Liver (tissue), 9 donors: Measurements from ENCODE around the gene S1PR1. TPM values are rescaled to one million over a fixed set of nuclear protein-coding genes. Genes with fewer than 3 reads are reported as not detected.

Experiments used
- DNase-seq: peaks from one replicate; pipeline ENCODE4 v3.0.0-alpha.2; 2017; ENCODE audit warnings: low spot score
- H3K27ac ChIP-seq, 2 donors: one replicate each; pipeline ENCODE4 v1.7.0; 2013; ENCODE audit warnings: inconsistent platforms in 2 of 2, low read length in 2 of 2, control low read depth in 1 of 2, low read depth in 1 of 2, mild to moderate bottlenecking in 1 of 2
- H3K27me3 ChIP-seq, 4 donors: one replicate each; pipeline versions ENCODE4 v1.6.1 to v1.7.0; 2013; ENCODE audit warnings: low read length in 3 of 4, inconsistent platforms in 1 of 4, mild to moderate bottlenecking in 1 of 4, moderate library complexity in 1 of 4; ENCODE audit not compliant: control insufficient read depth in 4 of 4, insufficient read depth in 4 of 4
- H3K36me3 ChIP-seq, 4 donors: one replicate each; pipeline versions ENCODE4 v1.6.1 to v1.7.0; 2013; ENCODE audit warnings: low read length in 3 of 4, mild to moderate bottlenecking in 3 of 4, low read depth in 1 of 4, moderate library complexity in 1 of 4; ENCODE audit not compliant: control insufficient read depth in 4 of 4, insufficient read depth in 3 of 4
- H3K4me1 ChIP-seq, 4 donors: one replicate each; pipeline versions ENCODE4 v1.6.1 to v1.7.0; 2013; ENCODE audit warnings: low read length in 3 of 4, mild to moderate bottlenecking in 3 of 4, moderate library complexity in 1 of 4; ENCODE audit not compliant: control insufficient read depth in 4 of 4, insufficient read depth in 4 of 4
- H3K4me3 ChIP-seq, 3 donors: one replicate each; pipeline versions ENCODE4 v1.6.1 to v1.7.0; 2013; ENCODE audit warnings: low read length in 3 of 3, control low read depth in 1 of 3, low read depth in 1 of 3, mild to moderate bottlenecking in 1 of 3
- H3K9ac ChIP-seq, 2 donors: one replicate each; pipeline ENCODE4 v1.7.0; 2013; ENCODE audit warnings: low read length in 2 of 2, mild to moderate bottlenecking in 2 of 2, moderate library complexity in 2 of 2, control low read depth in 1 of 2, low read depth in 1 of 2
- H3K9me3 ChIP-seq, 4 donors: one replicate each; pipeline versions ENCODE4 v1.6.1 to v1.7.0; 2013; ENCODE audit warnings: low read length in 3 of 4; ENCODE audit not compliant: control insufficient read depth in 4 of 4
- FOXA2 ChIP-seq: IDR thresholded peaks from 2 replicates; pipeline ENCODE4 v1.6.1; 2016; ENCODE audit warnings: antibody characterized with exemption
- GABPA ChIP-seq, 2 donors: IDR thresholded peaks in 1 of 2; conservative IDR thresholded peaks in 1 of 2; 2 replicates each; pipeline ENCODE4 v1.6.1; 2016; ENCODE audit warnings: antibody characterized with exemption in 2 of 2, mild to moderate bottlenecking in 1 of 2, moderate library complexity in 1 of 2
- HNF4A ChIP-seq, 2 donors: conservative IDR thresholded peaks; 2 replicates each; pipeline ENCODE4 v1.6.1; 2016; ENCODE audit warnings: antibody characterized with exemption in 2 of 2, mild to moderate bottlenecking in 2 of 2
- HNF4G ChIP-seq: IDR thresholded peaks from 2 replicates; pipeline ENCODE4 v1.6.1; 2016; ENCODE audit warnings: antibody characterized with exemption
- JUND ChIP-seq, 2 donors: IDR thresholded peaks; 2 replicates each; pipeline ENCODE4 v1.6.1; 2016; ENCODE audit warnings: antibody characterized with exemption in 2 of 2
- NR2F2 ChIP-seq: IDR thresholded peaks from 2 replicates; pipeline ENCODE4 v1.6.1; 2016; ENCODE audit warnings: antibody characterized with exemption
- RAD21 ChIP-seq, 2 donors: IDR thresholded peaks; 2 replicates each; pipeline ENCODE4 v1.6.1; 2016; ENCODE audit warnings: antibody characterized with exemption in 2 of 2, mild to moderate bottlenecking in 2 of 2
- RXRA ChIP-seq, 2 donors: IDR thresholded peaks; 2 replicates each; pipeline ENCODE4 v1.6.1; 2017 to 2018; ENCODE audit warnings: antibody characterized with exemption in 2 of 2, mild to moderate bottlenecking in 1 of 2
- TAF1 ChIP-seq: conservative IDR thresholded peaks from 2 replicates; pipeline ENCODE4 v1.6.1; 2016; ENCODE audit warnings: antibody characterized with exemption, mild to moderate bottlenecking
- WGBS: extraction: QIAGEN DNeasy Blood & Tissue Kit; methylation state at CpG from one replicate; pipeline ENCODE4 v1.1.7; 2013; 5-methylcytosine and 5-hydroxymethylcytosine counted together
- polyA plus RNA-seq, 2 donors: library from polyadenylated mRNA; stranded (reverse) in 1 of 2; unstranded in 1 of 2; fragments of 200-250 nt in 1 of 2; fragments of >200 nt in 1 of 2; fragmentation: Nextera tagmentation in 1 of 2; extraction: Ambion mirVana in 1 of 2; gene quantifications; one replicate each; pipeline versions ENCODE4 v1.2.1 to v1.2.3, GENCODE V29; 2013 to 2015
- total RNA-seq, 2 donors: library from RNA; depleted of rRNA; stranded (reverse); fragments of >200 nt; gene quantifications; one replicate each; pipeline ENCODE4 v1.2.3, GENCODE V29; 2014
- TF ChIP-seq, protein P1 (sequence below): IDR thresholded peaks from 2 replicates; pipeline ENCODE4 v1.6.1; 2016; ENCODE audit warnings: antibody characterized with exemption, mild to moderate bottlenecking
- TF ChIP-seq, protein P2 (sequence below): IDR thresholded peaks from 2 replicates; pipeline ENCODE4 v1.6.1; 2016; ENCODE audit warnings: antibody characterized with exemption
- TF ChIP-seq, protein P3 (sequence below): IDR thresholded peaks from 2 replicates; pipeline ENCODE4 v1.6.1; 2016; ENCODE audit warnings: antibody characterized with exemption
- TF ChIP-seq, protein P4 (sequence below): IDR thresholded peaks from 2 replicates; pipeline ENCODE4 v1.6.1; 2016; ENCODE audit warnings: antibody characterized with exemption
- TF ChIP-seq, protein P5 (sequence below): fragments of 150-350 bp; IDR thresholded peaks from 2 replicates; pipeline ENCODE4 v1.5.1; 2017; ENCODE audit warnings: improper control_type of control experiment, low read depth, low read length; ENCODE audit not compliant: missing input control
- donor health status: healthy.
- donor health status: healthy.
- donor health status: healthy.
- donor health status: healthy.
- donor health status: healthy.

Gene S1PR1
- total and polyA plus RNA-seq, 4 donors, result 7.8 to 13.9 (median 11.1) TPM

DNA sequence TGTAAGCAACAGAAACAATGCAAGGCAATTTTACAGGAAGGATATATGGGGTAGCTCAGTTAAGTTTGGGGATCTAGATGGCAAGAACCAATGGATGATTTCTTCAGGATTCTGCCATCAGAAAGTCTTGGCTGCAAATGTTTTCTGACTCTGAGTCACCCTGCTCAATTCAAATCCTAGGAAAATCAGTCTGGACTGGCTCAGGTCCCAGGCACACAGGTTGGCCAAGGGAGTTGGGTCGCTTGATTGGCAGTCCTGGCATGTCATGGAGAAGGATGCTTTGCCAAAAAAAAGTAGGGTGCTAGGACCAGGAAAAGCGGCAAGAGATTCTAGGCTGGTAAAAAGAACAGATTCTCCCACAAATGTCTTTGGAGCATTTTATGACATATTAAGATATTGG is 28.9 kb upstream of the S1PR1 start (continued):
- TF ChIP-seq, protein P1, sequence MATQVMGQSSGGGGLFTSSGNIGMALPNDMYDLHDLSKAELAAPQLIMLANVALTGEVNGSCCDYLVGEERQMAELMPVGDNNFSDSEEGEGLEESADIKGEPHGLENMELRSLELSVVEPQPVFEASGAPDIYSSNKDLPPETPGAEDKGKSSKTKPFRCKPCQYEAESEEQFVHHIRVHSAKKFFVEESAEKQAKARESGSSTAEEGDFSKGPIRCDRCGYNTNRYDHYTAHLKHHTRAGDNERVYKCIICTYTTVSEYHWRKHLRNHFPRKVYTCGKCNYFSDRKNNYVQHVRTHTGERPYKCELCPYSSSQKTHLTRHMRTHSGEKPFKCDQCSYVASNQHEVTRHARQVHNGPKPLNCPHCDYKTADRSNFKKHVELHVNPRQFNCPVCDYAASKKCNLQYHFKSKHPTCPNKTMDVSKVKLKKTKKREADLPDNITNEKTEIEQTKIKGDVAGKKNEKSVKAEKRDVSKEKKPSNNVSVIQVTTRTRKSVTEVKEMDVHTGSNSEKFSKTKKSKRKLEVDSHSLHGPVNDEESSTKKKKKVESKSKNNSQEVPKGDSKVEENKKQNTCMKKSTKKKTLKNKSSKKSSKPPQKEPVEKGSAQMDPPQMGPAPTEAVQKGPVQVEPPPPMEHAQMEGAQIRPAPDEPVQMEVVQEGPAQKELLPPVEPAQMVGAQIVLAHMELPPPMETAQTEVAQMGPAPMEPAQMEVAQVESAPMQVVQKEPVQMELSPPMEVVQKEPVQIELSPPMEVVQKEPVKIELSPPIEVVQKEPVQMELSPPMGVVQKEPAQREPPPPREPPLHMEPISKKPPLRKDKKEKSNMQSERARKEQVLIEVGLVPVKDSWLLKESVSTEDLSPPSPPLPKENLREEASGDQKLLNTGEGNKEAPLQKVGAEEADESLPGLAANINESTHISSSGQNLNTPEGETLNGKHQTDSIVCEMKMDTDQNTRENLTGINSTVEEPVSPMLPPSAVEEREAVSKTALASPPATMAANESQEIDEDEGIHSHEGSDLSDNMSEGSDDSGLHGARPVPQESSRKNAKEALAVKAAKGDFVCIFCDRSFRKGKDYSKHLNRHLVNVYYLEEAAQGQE, result no peak

DNA sequence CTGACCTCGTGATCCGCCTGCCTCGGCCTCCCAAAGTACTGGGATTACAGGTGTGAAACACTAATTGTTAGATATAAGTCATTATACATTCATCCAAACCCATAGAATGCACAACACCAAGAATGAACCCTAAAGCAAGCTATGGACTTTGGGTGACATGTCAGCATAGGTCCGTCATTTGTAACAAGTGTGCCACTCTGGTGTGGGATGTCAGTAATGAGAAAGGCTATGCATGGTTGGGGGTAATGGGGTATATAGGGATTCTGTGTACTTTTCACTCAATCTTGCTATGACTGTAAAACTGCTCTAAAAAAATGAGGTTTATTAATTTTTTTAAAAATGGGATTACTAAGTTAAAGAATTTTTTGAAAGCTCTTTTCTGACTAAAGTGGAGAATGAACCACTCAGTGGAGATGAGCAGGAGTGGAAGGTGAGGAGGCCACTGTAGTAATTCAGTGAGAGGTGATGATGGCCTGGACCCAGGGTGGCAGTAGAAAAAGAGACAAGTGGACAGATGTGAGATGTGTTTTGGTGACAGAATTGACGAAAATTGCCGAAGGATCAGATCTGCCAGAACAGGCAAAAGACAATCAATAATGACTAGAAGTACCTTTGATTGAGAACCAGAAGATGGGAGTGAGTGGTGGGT is 21.3 kb upstream of the S1PR1 start:
- DNase-seq, result no peak
- Histone ChIP-seq H3K9me3 (no peaks in the 10 kb centered on the region), H3K4me1 (peaks cover 4 to 17% (median 13%) of the 10 kb centered on the region in 4 donors), H3K27me3 (no peaks in the 10 kb centered on the region), H3K27ac (no peak overlapping the region), H3K9ac (no peak overlapping the region), H3K4me3 (no peak overlapping the region), H3K36me3 (no peaks in the 10 kb centered on the region)
- WGBS, result 93% methylated on average over 6 of the region's 6 CpGs
- TF ChIP-seq, protein P2, sequence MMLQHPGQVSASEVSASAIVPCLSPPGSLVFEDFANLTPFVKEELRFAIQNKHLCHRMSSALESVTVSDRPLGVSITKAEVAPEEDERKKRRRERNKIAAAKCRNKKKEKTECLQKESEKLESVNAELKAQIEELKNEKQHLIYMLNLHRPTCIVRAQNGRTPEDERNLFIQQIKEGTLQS, result no peak
- TF ChIP-seq, protein P3, sequence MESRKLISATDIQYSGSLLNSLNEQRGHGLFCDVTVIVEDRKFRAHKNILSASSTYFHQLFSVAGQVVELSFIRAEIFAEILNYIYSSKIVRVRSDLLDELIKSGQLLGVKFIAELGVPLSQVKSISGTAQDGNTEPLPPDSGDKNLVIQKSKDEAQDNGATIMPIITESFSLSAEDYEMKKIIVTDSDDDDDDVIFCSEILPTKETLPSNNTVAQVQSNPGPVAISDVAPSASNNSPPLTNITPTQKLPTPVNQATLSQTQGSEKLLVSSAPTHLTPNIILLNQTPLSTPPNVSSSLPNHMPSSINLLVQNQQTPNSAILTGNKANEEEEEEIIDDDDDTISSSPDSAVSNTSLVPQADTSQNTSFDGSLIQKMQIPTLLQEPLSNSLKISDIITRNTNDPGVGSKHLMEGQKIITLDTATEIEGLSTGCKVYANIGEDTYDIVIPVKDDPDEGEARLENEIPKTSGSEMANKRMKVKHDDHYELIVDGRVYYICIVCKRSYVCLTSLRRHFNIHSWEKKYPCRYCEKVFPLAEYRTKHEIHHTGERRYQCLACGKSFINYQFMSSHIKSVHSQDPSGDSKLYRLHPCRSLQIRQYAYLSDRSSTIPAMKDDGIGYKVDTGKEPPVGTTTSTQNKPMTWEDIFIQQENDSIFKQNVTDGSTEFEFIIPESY, result no peak
- TF ChIP-seq TAF1, result no peak
- TF ChIP-seq RXRA (IDR thresholded peaks at IDR 0.05), result no peak
- no peak for TF ChIP-seq JUND (IDR thresholded peaks at IDR 0.05)
- TF ChIP-seq HNF4A (conservative IDR thresholded peaks at IDR 0.05), result no peak
- no peak for TF ChIP-seq HNF4G
- TF ChIP-seq, protein P4, sequence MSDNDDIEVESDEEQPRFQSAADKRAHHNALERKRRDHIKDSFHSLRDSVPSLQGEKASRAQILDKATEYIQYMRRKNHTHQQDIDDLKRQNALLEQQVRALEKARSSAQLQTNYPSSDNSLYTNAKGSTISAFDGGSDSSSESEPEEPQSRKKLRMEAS, result no peak
- TF ChIP-seq RAD21 (IDR thresholded peaks at IDR 0.05), result no peak
- no peak for TF ChIP-seq NR2F2
- TF ChIP-seq FOXA2, result no peak
- TF ChIP-seq GABPA (IDR thresholded peaks at IDR 0.05 in 1 of 2, conservative IDR thresholded peaks at IDR 0.05 in 1 of 2), result no peak
- TF ChIP-seq, protein P5, sequence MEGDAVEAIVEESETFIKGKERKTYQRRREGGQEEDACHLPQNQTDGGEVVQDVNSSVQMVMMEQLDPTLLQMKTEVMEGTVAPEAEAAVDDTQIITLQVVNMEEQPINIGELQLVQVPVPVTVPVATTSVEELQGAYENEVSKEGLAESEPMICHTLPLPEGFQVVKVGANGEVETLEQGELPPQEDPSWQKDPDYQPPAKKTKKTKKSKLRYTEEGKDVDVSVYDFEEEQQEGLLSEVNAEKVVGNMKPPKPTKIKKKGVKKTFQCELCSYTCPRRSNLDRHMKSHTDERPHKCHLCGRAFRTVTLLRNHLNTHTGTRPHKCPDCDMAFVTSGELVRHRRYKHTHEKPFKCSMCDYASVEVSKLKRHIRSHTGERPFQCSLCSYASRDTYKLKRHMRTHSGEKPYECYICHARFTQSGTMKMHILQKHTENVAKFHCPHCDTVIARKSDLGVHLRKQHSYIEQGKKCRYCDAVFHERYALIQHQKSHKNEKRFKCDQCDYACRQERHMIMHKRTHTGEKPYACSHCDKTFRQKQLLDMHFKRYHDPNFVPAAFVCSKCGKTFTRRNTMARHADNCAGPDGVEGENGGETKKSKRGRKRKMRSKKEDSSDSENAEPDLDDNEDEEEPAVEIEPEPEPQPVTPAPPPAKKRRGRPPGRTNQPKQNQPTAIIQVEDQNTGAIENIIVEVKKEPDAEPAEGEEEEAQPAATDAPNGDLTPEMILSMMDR, result no peak
